Left lung (tissue), 10 donors: ENCODE results near the gene AHSA1. TPM values are rescaled to one million over a fixed set of nuclear protein-coding genes. Genes with fewer than 3 reads are reported as not detected.

Experiments
- ATAC-seq: fragments of 200-7000 bp; cut with Tn5 transposase; one replicate; pipeline ENCODE4 v1.9.1; 2020; ENCODE audit warnings: moderate library complexity
- DNase-seq, 4 donors: peaks; one replicate each; pipeline ENCODE4 v3.0.0-alpha.2; 2013 to 2020
- H3K27ac ChIP-seq, 2 donors: fragments of 200-600 bp; sonication (generic) in 1 of 2; one replicate each; pipeline versions ENCODE4 v1.5.0 to v1.8.0; 2020 to 2021
- H3K27me3 ChIP-seq, 2 donors: fragments of 200-600 bp; sonication (generic) in 1 of 2; one replicate each; pipeline versions ENCODE4 v1.5.0 to v1.8.0; 2020 to 2021
- H3K36me3 ChIP-seq, 2 donors: fragments of 200-600 bp; sonication (generic) in 1 of 2; one replicate each; pipeline versions ENCODE4 v1.5.0 to v1.8.0; 2020 to 2021
- H3K4me1 ChIP-seq, 2 donors: fragments of 200-600 bp; one replicate each; pipeline ENCODE4 v1.8.0; 2021
- H3K4me3 ChIP-seq, 2 donors: fragments of 200-600 bp; sonication (generic) in 1 of 2; one replicate each; pipeline versions ENCODE4 v1.5.0 to v1.8.0; 2020 to 2021; ENCODE audit warnings: mild to moderate bottlenecking in 1 of 2
- H3K9me3 ChIP-seq, 2 donors: fragments of 200-600 bp; sonication (generic) in 1 of 2; one replicate each; pipeline versions ENCODE4 v1.5.0 to v1.8.0; 2020 to 2021
- intact Hi-C, 2 donors: fragments of 100-400 bp; cut with DNase I; formaldehyde crosslinking; loops; one replicate each; pipeline versions ENCODE4 v1.11.2 to v1.14.2; 2022
- polyA plus RNA-seq, 6 donors: library from polyadenylated mRNA; unstranded; fragments of 120-200 nt; gene quantifications; one replicate each; pipeline ENCODE4 v1.2.1, GENCODE V29; 2013; ENCODE audit not compliant: insufficient read length in 6 of 6
- total RNA-seq, 2 donors: library from RNA; stranded (reverse); fragmentation: NEBNext Ultra II Directional; extraction: Animal tissue kit (Norgen Biotek cat#: 25700); gene quantifications; one replicate each; pipeline ENCODE4 v1.2.1, GENCODE V29; 2021
- TF ChIP-seq, protein P1 (sequence below), 2 donors: fragments of 200-600 bp; sonication (generic) in 1 of 2; IDR thresholded peaks; one replicate each; pipeline versions ENCODE4 v1.5.0 to v1.8.0; 2021; ENCODE audit warnings: antibody characterized with exemption in 2 of 2
- donor health status: DM: no; HTN: yes; CAD: no.
- donor health status: DM: no; HTN: no; CAD: no.

Gene AHSA1
- total and polyA plus RNA-seq, 8 donors, result 111 to 203 (median 176) TPM

DNA sequence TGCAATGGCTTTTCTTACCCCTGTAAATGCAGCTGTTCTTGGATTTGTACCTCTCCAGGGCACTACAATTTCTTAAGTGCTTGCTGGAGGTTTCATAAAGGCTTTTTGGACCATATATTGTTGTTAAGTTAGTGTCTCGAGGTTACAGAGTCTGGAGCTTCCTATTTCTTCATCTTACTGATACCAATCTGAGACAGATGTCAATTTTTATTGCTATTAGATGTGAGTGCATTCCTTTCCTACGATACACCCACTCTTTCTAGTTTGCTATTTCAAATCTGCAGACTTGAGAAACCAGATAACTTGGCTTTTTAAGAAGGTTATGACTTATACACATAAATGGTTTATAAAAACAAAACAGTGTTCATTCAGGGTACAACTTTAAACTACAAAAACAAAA, 36.7 kb upstream of the AHSA1 start:
- ATAC-seq (no peak), DNase-seq (no peak)
- Histone ChIP-seq H3K27ac (no peak overlapping the region), H3K4me3 (no peak overlapping the region), H3K9me3 (peaks cover 0 to 24% of the 10 kb centered on the region in 2 donors), H3K4me1 (no peaks in the 10 kb centered on the region), H3K27me3 (no peaks in the 10 kb centered on the region), H3K36me3 (peaks cover 0 to 55% of the 10 kb centered on the region in 2 donors)
- TF ChIP-seq, protein P1, sequence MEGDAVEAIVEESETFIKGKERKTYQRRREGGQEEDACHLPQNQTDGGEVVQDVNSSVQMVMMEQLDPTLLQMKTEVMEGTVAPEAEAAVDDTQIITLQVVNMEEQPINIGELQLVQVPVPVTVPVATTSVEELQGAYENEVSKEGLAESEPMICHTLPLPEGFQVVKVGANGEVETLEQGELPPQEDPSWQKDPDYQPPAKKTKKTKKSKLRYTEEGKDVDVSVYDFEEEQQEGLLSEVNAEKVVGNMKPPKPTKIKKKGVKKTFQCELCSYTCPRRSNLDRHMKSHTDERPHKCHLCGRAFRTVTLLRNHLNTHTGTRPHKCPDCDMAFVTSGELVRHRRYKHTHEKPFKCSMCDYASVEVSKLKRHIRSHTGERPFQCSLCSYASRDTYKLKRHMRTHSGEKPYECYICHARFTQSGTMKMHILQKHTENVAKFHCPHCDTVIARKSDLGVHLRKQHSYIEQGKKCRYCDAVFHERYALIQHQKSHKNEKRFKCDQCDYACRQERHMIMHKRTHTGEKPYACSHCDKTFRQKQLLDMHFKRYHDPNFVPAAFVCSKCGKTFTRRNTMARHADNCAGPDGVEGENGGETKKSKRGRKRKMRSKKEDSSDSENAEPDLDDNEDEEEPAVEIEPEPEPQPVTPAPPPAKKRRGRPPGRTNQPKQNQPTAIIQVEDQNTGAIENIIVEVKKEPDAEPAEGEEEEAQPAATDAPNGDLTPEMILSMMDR (IDR thresholded peaks at IDR 0.05), result no peak
- intact Hi-C loops, result no loop called here

DNA sequence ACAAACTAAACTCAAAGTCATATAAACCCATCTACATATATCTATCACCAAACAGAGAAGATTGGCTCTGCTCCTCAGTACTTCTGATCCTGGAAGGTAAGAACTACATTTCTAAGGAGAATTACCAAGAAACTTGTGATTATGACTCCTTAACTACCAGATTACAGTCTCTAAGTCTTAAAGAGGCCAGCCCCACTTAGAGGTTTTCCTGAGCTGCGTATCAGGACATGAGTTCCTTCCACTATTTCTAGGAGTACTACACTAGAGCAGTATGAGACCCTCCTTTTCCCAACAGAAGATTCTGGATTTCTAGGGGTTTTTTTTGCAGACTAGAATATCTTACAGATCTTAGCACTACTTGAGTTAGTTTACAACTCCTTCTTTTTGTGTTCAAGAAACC, 34.5 kb upstream of the AHSA1 start, which contains the start of gene NOXRED1:
Gene NOXRED1 (minus strand): TSS at position 101 of the 400 bp plus-strand sequence. CDS start 634 bp downstream, outside the sequence.
- H3K9me3 ChIP-seq, result peaks cover 0 to 21% of the 10 kb centered on the region in 2 donors
- peaks cover 6 to 77% of the 10 kb centered on the region in 2 donors for H3K36me3 ChIP-seq
- no peaks in the 10 kb centered on the region for H3K27me3 ChIP-seq
- H3K4me3 ChIP-seq, result no peak within 1 kb of the TSS
- TF ChIP-seq, protein P1 (IDR thresholded peaks at IDR 0.05), result no peak
- intact Hi-C loops, result no loop called here
- H3K4me1 ChIP-seq, result no peaks in the 10 kb centered on the region
- no peak within 1 kb of the TSS for H3K27ac ChIP-seq
- no peak for ATAC-seq
- no peak for DNase-seq

DNA sequence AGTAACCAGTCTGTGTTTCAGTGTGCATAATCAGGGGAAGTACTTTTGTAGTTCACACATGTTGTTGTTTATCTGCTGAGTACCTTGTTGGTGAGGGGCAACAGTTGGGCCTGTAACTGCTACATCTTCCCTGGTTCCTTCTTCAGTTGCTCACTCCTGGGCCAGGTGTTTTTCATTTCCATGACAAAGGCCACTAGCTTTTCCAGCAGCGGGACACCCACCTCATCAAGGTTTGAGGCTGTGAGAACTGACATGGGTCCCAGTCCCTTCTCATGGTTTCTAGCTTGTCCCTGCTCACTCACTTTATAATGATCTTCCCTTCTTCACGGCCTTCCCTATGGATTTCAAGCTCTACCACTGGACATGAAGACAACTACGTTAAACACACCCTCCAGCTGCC, 33.0 kb upstream of the AHSA1 start:
- H3K27ac ChIP-seq, result no peak overlapping the region
- H3K4me1 ChIP-seq, result no peaks in the 10 kb centered on the region
- DNase-seq, result no peak
- intact Hi-C loops, result no loop called here
- peaks cover 6 to 92% of the 10 kb centered on the region in 2 donors for H3K36me3 ChIP-seq
- no peak overlapping the region for H3K4me3 ChIP-seq
- H3K9me3 ChIP-seq, result peaks cover 0 to 9% of the 10 kb centered on the region in 2 donors
- no peak for ATAC-seq
- TF ChIP-seq, protein P1 (IDR thresholded peaks at IDR 0.05), result no peak
- H3K27me3 ChIP-seq, result no peaks in the 10 kb centered on the region

DNA sequence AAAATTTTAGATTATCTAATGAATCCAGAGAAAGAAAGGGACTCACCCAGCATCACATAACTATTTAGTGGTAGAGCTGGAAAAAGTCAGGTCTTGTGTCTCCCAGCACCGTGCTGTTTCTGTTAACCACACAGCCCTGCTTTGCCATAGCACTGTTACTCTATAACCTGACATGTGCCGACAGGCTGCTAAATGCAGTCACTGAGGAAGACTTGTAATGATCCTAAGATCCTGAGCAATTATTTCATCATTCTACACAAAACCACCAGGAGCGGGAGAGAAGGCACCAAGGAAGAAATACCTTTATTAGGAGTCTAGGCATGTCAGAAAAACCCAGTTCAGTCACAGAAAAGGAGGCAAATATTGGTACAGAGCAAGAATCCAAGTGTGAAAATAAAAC, 31.5 kb upstream of the AHSA1 start:
- Histone ChIP-seq H3K4me1 (no peaks in the 10 kb centered on the region), H3K9me3 (no peaks in the 10 kb centered on the region), H3K27ac (no peak overlapping the region), H3K4me3 (no peak overlapping the region), H3K36me3 (peaks cover 6 to 100% of the 10 kb centered on the region in 2 donors), H3K27me3 (no peaks in the 10 kb centered on the region)
- intact Hi-C loops, result no loop called here
- ATAC-seq, result no peak
- TF ChIP-seq, protein P1 (IDR thresholded peaks at IDR 0.05), result no peak
- no peak for DNase-seq

DNA sequence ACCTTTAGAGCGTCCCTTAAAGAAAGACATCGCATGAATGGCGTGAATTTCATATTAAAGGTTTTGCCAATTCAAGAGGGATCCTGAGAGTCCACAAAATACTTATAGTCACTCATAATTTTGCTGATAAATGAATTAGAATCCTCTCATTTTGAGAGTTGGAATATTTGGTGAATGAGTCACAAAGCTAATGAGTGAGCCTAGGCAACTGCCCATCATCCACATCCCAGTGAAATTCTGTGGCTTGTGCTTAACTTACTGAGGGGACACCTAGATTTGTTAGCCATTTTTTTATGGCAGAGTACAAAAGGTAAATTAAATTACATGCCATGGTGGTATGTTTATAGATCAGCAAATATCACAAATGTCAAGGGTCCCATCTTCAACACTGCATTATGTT, 21.9 kb upstream of the AHSA1 start:
- H3K36me3 ChIP-seq, result peaks cover 0 to 94% of the 10 kb centered on the region in 2 donors
- DNase-seq (no peak), ATAC-seq (no peak)
- no peaks in the 10 kb centered on the region for H3K4me1 ChIP-seq
- no peaks in the 10 kb centered on the region for H3K9me3 ChIP-seq
- no peaks in the 10 kb centered on the region for H3K27me3 ChIP-seq
- H3K4me3 ChIP-seq, result no peak overlapping the region
- H3K27ac ChIP-seq, result no peak overlapping the region
- TF ChIP-seq, protein P1 (IDR thresholded peaks at IDR 0.05), result no peak
- intact Hi-C loops, result no loop called here
